Right atrium auricular region (tissue), 2 donors: ENCODE results near the gene LAPTM5. TPM values are rescaled to one million over a fixed set of nuclear protein-coding genes. Genes with fewer than 3 reads are reported as not detected.
"Not testable (repeated sequence)": the region's sequence is repeated elsewhere in the genome, so short reads cannot be mapped to it uniquely, and the experiment has no call there.

Experiments
- DNase-seq: peaks from one replicate; pipeline ENCODE4 v3.0.0-alpha.2; 2019; ENCODE audit warnings: low spot score
- H3K27ac ChIP-seq, 2 donors: fragments of 200-600 bp; sonication (generic); 1 replicate in 1 of 2; 2 replicates in 1 of 2; pipeline ENCODE4 v1.5.1; 2016 to 2019
- H3K27me3 ChIP-seq, 2 donors: fragments of 200-600 bp; sonication (generic); one replicate each; pipeline versions ENCODE4 v1.5.1 to v1.6.0; 2017 to 2019
- H3K36me3 ChIP-seq: fragments of 200-600 bp; sonication (generic); one replicate; pipeline ENCODE4 v1.5.1; 2016
- H3K4me1 ChIP-seq, 2 donors: fragments of 200-600 bp; sonication (generic); one replicate each; pipeline versions ENCODE4 v1.5.1 to v1.6.0; 2017 to 2019
- H3K4me3 ChIP-seq, 2 donors: fragments of 200-600 bp; sonication (generic); 1 replicate in 1 of 2; 2 replicates in 1 of 2; pipeline ENCODE4 v1.5.1; 2017 to 2019; ENCODE audit warnings: mild to moderate bottlenecking in 1 of 2, moderate library complexity in 1 of 2
- H3K9me3 ChIP-seq, 2 donors: fragments of 200-600 bp; sonication (generic); one replicate each; pipeline ENCODE4 v1.5.1; 2019
- CTCF ChIP-seq, 2 donors: fragments of 200-600 bp; sonication (generic); IDR thresholded peaks; one replicate each; pipeline ENCODE4 v1.5.1; 2019; ENCODE audit warnings: antibody characterized with exemption in 2 of 2
- total RNA-seq, 2 donors: library from RNA; depleted of rRNA; stranded (reverse); fragments of >200 nt; gene quantifications; one replicate each; pipeline ENCODE4 v1.1.0, GENCODE V29; 2016

The LAPTM5 gene
- total RNA-seq, 2 donors from 2014 or later, result 17.4 to 62.8 TPM

- no peaks in the 10 kb centered on the region for H3K36me3 ChIP-seq
- no peaks in the 10 kb centered on the region for H3K9me3 ChIP-seq
- DNase-seq, result no peak
- H3K4me3 ChIP-seq, result no peak overlapping the region
- H3K4me1 ChIP-seq, result peaks cover 0 to 21% of the 10 kb centered on the region in 2 donors
- no peak for TF ChIP-seq CTCF (IDR thresholded peaks at IDR 0.05)
- no peaks in the 10 kb centered on the region for H3K27me3 ChIP-seq
- H3K27ac ChIP-seq, result no peak overlapping the region
These were observed 36.7 kb upstream of the LAPTM5 start for GRCh38 chr1:30794260-30794659.

- H3K27me3 ChIP-seq, result no peaks in the 10 kb centered on the region
- peaks cover 0 to 16% of the 10 kb centered on the region in 2 donors for H3K4me1 ChIP-seq
- H3K36me3 ChIP-seq, result no peaks in the 10 kb centered on the region
- H3K27ac ChIP-seq, result no peak overlapping the region
- H3K9me3 ChIP-seq, result no peaks in the 10 kb centered on the region
- no peak for DNase-seq
- TF ChIP-seq CTCF (IDR thresholded peaks at IDR 0.05), result no peak
- no peak overlapping the region for H3K4me3 ChIP-seq
These were observed 35.6 kb upstream of the LAPTM5 start for GRCh38 chr1:30793209-30793608.

- TF ChIP-seq CTCF (IDR thresholded peaks at IDR 0.05), result no peak
- Histone ChIP-seq H3K27ac (no peak overlapping the region), H3K9me3 (no peaks in the 10 kb centered on the region), H3K4me3 (no peak overlapping the region), H3K27me3 (no peaks in the 10 kb centered on the region), H3K36me3 (no peaks in the 10 kb centered on the region), H3K4me1 (peaks cover 0 to 5% of the 10 kb centered on the region in 2 donors)
- no peak for DNase-seq
These were observed 34.3 kb upstream of the LAPTM5 start for GRCh38 chr1:30791868-30792267.

GRCh38 chr1:30790850-30791778, 33.5 kb upstream of the LAPTM5 start:
- Histone ChIP-seq H3K4me3 (no peak overlapping the region), H3K4me1 (peaks cover 0 to 5% of the 10 kb centered on the region in 2 donors), H3K9me3 (no peaks in the 10 kb centered on the region), H3K27me3 (no peaks in the 10 kb centered on the region), H3K36me3 (no peaks in the 10 kb centered on the region), H3K27ac (no peak overlapping the region)
- no peak for TF ChIP-seq CTCF (IDR thresholded peaks at IDR 0.05)
- no peak for DNase-seq

- not testable (repeated sequence) for H3K27me3 ChIP-seq, H3K27ac ChIP-seq, H3K36me3 ChIP-seq, DNase-seq, H3K4me3 ChIP-seq, H3K9me3 ChIP-seq, H3K4me1 ChIP-seq
These were observed 32.6 kb upstream of the LAPTM5 start for GRCh38 chr1:30790256-30790525.

GRCh38 chr1:30789388-30790255, 32.0 kb upstream of the LAPTM5 start:
- DNase-seq, result no peak
- Histone ChIP-seq H3K9me3 (no peaks in the 10 kb centered on the region), H3K4me3 (no peak overlapping the region), H3K4me1 (peaks cover 0 to 5% of the 10 kb centered on the region in 2 donors), H3K36me3 (no peaks in the 10 kb centered on the region), H3K27ac (no peak overlapping the region), H3K27me3 (no peaks in the 10 kb centered on the region)
- no peak for TF ChIP-seq CTCF (IDR thresholded peaks at IDR 0.05)
